Activated T-helper 17 cell treated with anti-CD3 and anti-CD28 coated beads, Interleukin-2, amount 50 U/mL, for 72 hours (primary cell): Measurements from ENCODE around the gene FILIP1. TPM values are rescaled to one million over a fixed set of nuclear protein-coding genes. Genes with fewer than 3 reads are reported as not detected.

Experiments
- ATAC-seq: fragments of 150-1000 bp; cut with Tn5 transposase; replicated peaks from 2 replicates; pipeline ENCODE4 v1.10.0; 2021; ENCODE audit warnings: mild to moderate bottlenecking, moderate library complexity
- H3K27ac Mint-ChIP-seq: one replicate; pipeline ENCODE4 v1.8.0; 2022; ENCODE audit warnings: mixed read lengths
- H3K27me3 Mint-ChIP-seq: one replicate; pipeline ENCODE4 v1.8.0; 2022; ENCODE audit warnings: mixed read lengths
- H3K36me3 Mint-ChIP-seq: one replicate; pipeline ENCODE4 v1.8.0; 2022; ENCODE audit warnings: low read depth, mild to moderate bottlenecking, mixed read lengths
- H3K4me1 Mint-ChIP-seq: one replicate; pipeline ENCODE4 v1.8.0; 2022; ENCODE audit warnings: mixed read lengths
- H3K4me3 Mint-ChIP-seq: one replicate; pipeline ENCODE4 v1.8.0; 2022; ENCODE audit warnings: mild to moderate bottlenecking, mixed read lengths
- H3K9me3 Mint-ChIP-seq: one replicate; pipeline ENCODE4 v1.8.0; 2022; ENCODE audit warnings: mixed read lengths
- total RNA-seq, 2 donors: library from RNA; stranded (reverse); gene quantifications; one replicate each; pipeline ENCODE4 v1.2.3, GENCODE V29; 2022

Gene FILIP1
- not detected for total RNA-seq

- H3K4me1 Mint-ChIP-seq, result peaks cover 9% of the 10 kb centered on the region
- no peaks in the 10 kb centered on the region for H3K9me3 Mint-ChIP-seq
- no peak within 1 kb of the TSS for H3K27ac Mint-ChIP-seq
- H3K27me3 Mint-ChIP-seq, result peaks cover 24% of the 10 kb centered on the region
- no peak within 1 kb of the TSS for H3K4me3 Mint-ChIP-seq
- no peak for ATAC-seq
- no peaks in the 10 kb centered on the region for H3K36me3 Mint-ChIP-seq
These were observed at the start of gene FILIP1 for GRCh38 chr6:75493400-75494064. TSS of gene FILIP1 (minus strand) at chr6:75493800. CDS start at chr6:75414972, 78,828 bp downstream.

- Mint-ChIP-seq H3K4me1 (no peaks in the 10 kb centered on the region), H3K9me3 (no peaks in the 10 kb centered on the region), H3K27ac (no peak overlapping the region), H3K36me3 (no peaks in the 10 kb centered on the region), H3K27me3 (peaks cover 4% of the 10 kb centered on the region), H3K4me3 (no peak overlapping the region)
- ATAC-seq, result no peak
These were observed 49.7 kb upstream of the FILIP1 start for GRCh38 chr6:75543311-75543710.

- Mint-ChIP-seq H3K27me3 (peaks cover 10% of the 10 kb centered on the region), H3K4me3 (no peak overlapping the region), H3K4me1 (no peaks in the 10 kb centered on the region), H3K36me3 (no peaks in the 10 kb centered on the region), H3K27ac (no peak overlapping the region), H3K9me3 (no peaks in the 10 kb centered on the region)
- ATAC-seq, result no peak
These were observed 45.5 kb upstream of the FILIP1 start for GRCh38 chr6:75539136-75539535.

- H3K9me3 Mint-ChIP-seq, result no peaks in the 10 kb centered on the region
- no peaks in the 10 kb centered on the region for H3K4me1 Mint-ChIP-seq
- no peak overlapping the region for H3K27ac Mint-ChIP-seq
- no peak overlapping the region for H3K4me3 Mint-ChIP-seq
- peaks cover 26% of the 10 kb centered on the region for H3K27me3 Mint-ChIP-seq
- no peaks in the 10 kb centered on the region for H3K36me3 Mint-ChIP-seq
- ATAC-seq, result no peak
These were observed 38.9 kb upstream of the FILIP1 start for GRCh38 chr6:75532521-75532920.

- H3K36me3 Mint-ChIP-seq, result no peaks in the 10 kb centered on the region
- H3K4me3 Mint-ChIP-seq, result no peak overlapping the region
- H3K4me1 Mint-ChIP-seq, result no peaks in the 10 kb centered on the region
- no peak overlapping the region for H3K27ac Mint-ChIP-seq
- H3K27me3 Mint-ChIP-seq, result peaks cover 26% of the 10 kb centered on the region
- ATAC-seq, result no peak
- H3K9me3 Mint-ChIP-seq, result no peaks in the 10 kb centered on the region
These were observed 37.6 kb upstream of the FILIP1 start for GRCh38 chr6:75531174-75531573.

GRCh38 chr6:75530696-75531095 is 37.1 kb upstream of the FILIP1 start:
- Mint-ChIP-seq H3K36me3 (no peaks in the 10 kb centered on the region), H3K4me1 (no peaks in the 10 kb centered on the region), H3K9me3 (no peaks in the 10 kb centered on the region), H3K4me3 (no peak overlapping the region), H3K27ac (no peak overlapping the region), H3K27me3 (peaks cover 26% of the 10 kb centered on the region)
- no peak for ATAC-seq

- no peak for ATAC-seq
- Mint-ChIP-seq H3K27ac (no peak overlapping the region), H3K4me1 (no peaks in the 10 kb centered on the region), H3K4me3 (no peak overlapping the region), H3K9me3 (no peaks in the 10 kb centered on the region), H3K36me3 (no peaks in the 10 kb centered on the region), H3K27me3 (peaks cover 26% of the 10 kb centered on the region)
These were observed 34.8 kb upstream of the FILIP1 start for GRCh38 chr6:75528423-75528822.

GRCh38 chr6:75526502-75527127 is 33.0 kb upstream of the FILIP1 start:
- Mint-ChIP-seq H3K27ac (no peak overlapping the region), H3K4me3 (no peak overlapping the region), H3K36me3 (no peaks in the 10 kb centered on the region), H3K27me3 (peaks cover 18% of the 10 kb centered on the region), H3K9me3 (no peaks in the 10 kb centered on the region), H3K4me1 (no peaks in the 10 kb centered on the region)
- ATAC-seq, result peak; percentile 80

GRCh38 chr6:75525682-75526081 is 32.1 kb upstream of the FILIP1 start:
- H3K36me3 Mint-ChIP-seq, result no peaks in the 10 kb centered on the region
- H3K4me1 Mint-ChIP-seq, result no peaks in the 10 kb centered on the region
- no peak overlapping the region for H3K27ac Mint-ChIP-seq
- H3K9me3 Mint-ChIP-seq, result no peaks in the 10 kb centered on the region
- peaks cover 12% of the 10 kb centered on the region for H3K27me3 Mint-ChIP-seq
- H3K4me3 Mint-ChIP-seq, result no peak overlapping the region
- ATAC-seq, result no peak

GRCh38 chr6:75524322-75524972 is 30.8 kb upstream of the FILIP1 start:
- Mint-ChIP-seq H3K27ac (no peak overlapping the region), H3K4me1 (no peaks in the 10 kb centered on the region), H3K27me3 (peaks cover 12% of the 10 kb centered on the region), H3K9me3 (no peaks in the 10 kb centered on the region), H3K4me3 (no peak overlapping the region), H3K36me3 (no peaks in the 10 kb centered on the region)
- no peak for ATAC-seq

GRCh38 chr6:75516757-75517156 is 23.2 kb upstream of the FILIP1 start:
- no peaks in the 10 kb centered on the region for H3K36me3 Mint-ChIP-seq
- H3K27me3 Mint-ChIP-seq, result no peaks in the 10 kb centered on the region
- no peak overlapping the region for H3K27ac Mint-ChIP-seq
- no peaks in the 10 kb centered on the region for H3K9me3 Mint-ChIP-seq
- H3K4me3 Mint-ChIP-seq, result no peak overlapping the region
- no peak for ATAC-seq
- no peaks in the 10 kb centered on the region for H3K4me1 Mint-ChIP-seq

GRCh38 chr6:75512591-75512990 is 19.0 kb upstream of the FILIP1 start:
- Mint-ChIP-seq H3K4me1 (no peaks in the 10 kb centered on the region), H3K4me3 (no peak overlapping the region), H3K27me3 (no peaks in the 10 kb centered on the region), H3K9me3 (no peaks in the 10 kb centered on the region), H3K36me3 (no peaks in the 10 kb centered on the region), H3K27ac (no peak overlapping the region)
- no peak for ATAC-seq

- Mint-ChIP-seq H3K27me3 (no peaks in the 10 kb centered on the region), H3K4me3 (no peak overlapping the region), H3K27ac (no peak overlapping the region), H3K9me3 (no peaks in the 10 kb centered on the region), H3K4me1 (no peaks in the 10 kb centered on the region), H3K36me3 (no peaks in the 10 kb centered on the region)
- no peak for ATAC-seq
These were observed 11.8 kb upstream of the FILIP1 start for GRCh38 chr6:75505424-75505823.

- Mint-ChIP-seq H3K4me1 (no peaks in the 10 kb centered on the region), H3K27me3 (no peaks in the 10 kb centered on the region), H3K4me3 (no peak overlapping the region), H3K9me3 (no peaks in the 10 kb centered on the region), H3K27ac (no peak overlapping the region), H3K36me3 (no peaks in the 10 kb centered on the region)
- ATAC-seq, result no peak
These were observed 11.0 kb upstream of the FILIP1 start for GRCh38 chr6:75504465-75505222.
